ENCODE data around the gene LCN10.

The LCN10 gene

GRCh38 chr9:136744773-136745172 is 2.0 kb upstream of the LCN10 start:
- DNase-seq = no peak
- Histone ChIP-seq H3K36me3 (no peaks in the 10 kb centered on the region), H3K4me1 (peaks cover 0 to 21% (median 3%) of the 10 kb centered on the region in 4 donors), H3K9me3 (no peaks in the 10 kb centered on the region), H3K4me3 (no peak overlapping the region), H3K27me3 (peaks cover 0 to 96% of the 10 kb centered on the region in 2 donors), H3K27ac (no peak overlapping the region)
- intact Hi-C loops (cut with DNase I; ENCODE audit: low total_unique reads) = no loop called here
- TF ChIP-seq CTCF (IDR thresholded peaks at IDR 0.05) = no peak

DNA sequence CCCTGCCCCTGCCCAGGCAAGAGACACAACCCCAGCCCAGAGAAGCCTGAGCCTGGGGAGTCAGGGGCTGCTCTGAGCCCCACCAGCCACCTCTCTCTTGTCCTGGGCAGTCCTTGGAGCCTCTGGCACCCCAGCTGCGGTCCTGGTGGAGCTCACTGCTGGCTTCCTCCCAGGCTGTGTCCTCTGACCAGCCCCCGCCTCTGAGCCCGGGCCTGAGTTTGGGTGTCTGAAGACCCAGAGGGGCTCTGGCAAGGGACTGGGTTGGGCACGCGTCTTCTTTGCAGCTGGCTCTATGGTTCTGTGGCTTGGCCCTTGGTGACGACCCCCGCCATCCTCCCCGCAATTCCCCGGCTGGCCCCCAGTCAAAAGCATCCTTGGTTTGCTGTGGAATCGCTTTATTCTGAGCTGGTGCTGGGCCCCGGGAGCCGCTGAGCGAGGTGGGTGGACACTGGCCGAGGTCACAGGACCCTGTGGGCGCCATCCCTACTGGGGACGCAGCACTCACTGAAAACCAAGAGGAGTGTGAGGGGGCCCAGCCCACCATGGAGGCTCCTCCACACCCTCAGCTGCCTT is 985 bp upstream of the LCN10 start:
- H3K9me3 ChIP-seq = no peaks in the 10 kb centered on the region
- DNase-seq = no peak
- H3K4me1 ChIP-seq = peaks cover 0 to 21% (median 3%) of the 10 kb centered on the region in 4 donors
- intact Hi-C loops (cut with DNase I; ENCODE audit: low total_unique reads) = no loop called here
- no peak overlapping the region for H3K27ac ChIP-seq
- peaks cover 0 to 96% of the 10 kb centered on the region in 2 donors for H3K27me3 ChIP-seq
- no peak overlapping the region for H3K4me3 ChIP-seq
- H3K36me3 ChIP-seq = no peaks in the 10 kb centered on the region
- TF ChIP-seq CTCF (IDR thresholded peaks at IDR 0.05) = no peak

DNA sequence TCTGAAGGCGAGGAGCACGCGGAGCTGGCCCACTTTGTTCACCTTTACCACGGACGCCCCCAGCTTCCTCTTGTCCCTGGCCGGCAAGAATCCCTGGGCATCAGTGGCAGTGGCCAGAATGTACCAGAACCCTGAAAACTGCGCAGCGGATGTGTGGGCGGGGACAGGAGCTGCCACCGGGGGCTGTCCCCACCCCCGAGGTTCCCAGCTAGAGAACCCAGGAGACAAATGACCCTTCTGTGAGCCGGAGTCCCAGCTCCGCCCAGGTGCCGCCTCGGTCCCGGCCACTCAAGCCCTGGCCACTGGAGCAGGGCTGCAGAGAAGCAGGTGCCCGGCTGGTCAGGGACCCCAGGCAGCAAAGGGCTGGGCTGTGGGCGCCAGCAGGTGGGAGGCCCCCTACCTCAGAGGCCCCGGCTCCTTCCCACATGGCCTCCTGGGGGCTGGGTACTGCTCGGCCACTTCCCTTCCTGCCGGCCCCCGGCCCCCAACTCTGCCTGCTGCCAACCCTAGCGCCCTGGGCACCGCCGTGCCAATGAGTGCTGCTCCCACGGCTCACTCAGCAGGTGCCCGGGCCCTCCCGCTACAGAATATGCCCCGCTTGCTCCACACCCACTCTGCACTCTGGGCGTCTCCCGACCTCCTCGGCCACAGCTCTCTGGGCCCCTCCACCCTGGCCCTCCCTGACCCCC is 713 bp downstream of the LCN10 start:
- no peaks in the 10 kb centered on the region for H3K36me3 ChIP-seq
- no peak for DNase-seq
- intact Hi-C loops (cut with DNase I; ENCODE audit: low total_unique reads) = no loop called here
- no peaks in the 10 kb centered on the region for H3K9me3 ChIP-seq
- no peak overlapping the region for H3K4me3 ChIP-seq
- H3K27ac ChIP-seq = no peak overlapping the region
- H3K27me3 ChIP-seq = peaks cover 0 to 79% of the 10 kb centered on the region in 2 donors
- TF ChIP-seq CTCF (IDR thresholded peaks at IDR 0.05) = no peak
- peaks cover 0 to 21% (median 3%) of the 10 kb centered on the region in 4 donors for H3K4me1 ChIP-seq

DNA sequence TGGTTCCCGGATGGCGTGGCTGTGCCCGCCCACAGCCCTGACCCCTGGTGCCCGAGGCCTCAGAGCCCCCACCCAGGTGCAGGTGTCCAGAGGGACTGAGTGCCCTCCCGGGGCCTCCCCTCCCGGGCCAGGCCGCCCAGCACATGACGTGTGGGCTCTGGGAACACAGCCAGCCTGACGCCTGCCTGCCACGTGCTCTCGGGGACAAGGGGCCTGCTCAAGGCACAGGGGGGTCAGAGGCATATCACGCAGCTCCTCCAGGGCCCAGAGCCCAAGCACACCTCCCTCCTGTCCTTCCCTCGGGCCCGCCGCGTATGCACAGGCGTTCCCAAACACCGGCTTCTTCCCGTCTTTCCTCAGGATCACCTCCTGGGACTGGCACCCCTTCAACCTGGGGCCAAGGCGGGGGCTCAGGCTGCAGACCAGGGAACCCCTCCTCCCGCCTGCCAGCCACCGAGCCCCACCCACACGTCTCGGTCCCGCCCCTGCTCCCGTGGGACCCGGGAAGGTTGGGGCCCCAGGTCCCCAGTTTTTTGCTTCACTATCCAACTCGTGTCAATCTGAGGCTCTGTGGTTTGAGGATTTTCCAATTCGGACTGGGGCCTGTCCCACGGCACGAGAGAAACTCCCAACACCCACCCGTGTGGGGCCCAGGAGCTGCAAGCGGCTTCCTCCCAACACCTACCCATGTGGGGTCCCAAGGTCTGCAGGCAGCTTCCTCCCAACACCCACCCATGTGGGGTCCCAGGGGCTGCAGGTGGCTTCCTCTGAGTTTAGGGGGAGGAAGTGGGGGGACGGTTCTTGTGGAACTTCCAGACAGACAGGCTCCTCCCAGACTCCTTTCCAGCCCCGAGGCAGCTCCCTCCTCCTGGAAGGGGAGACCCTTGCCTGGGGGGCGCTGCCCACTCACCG is 1.5 kb downstream of the LCN10 start:
- no peaks in the 10 kb centered on the region for H3K36me3 ChIP-seq
- H3K27ac ChIP-seq = no peak overlapping the region
- intact Hi-C loops (cut with DNase I; ENCODE audit: low total_unique reads) = no loop called here
- H3K27me3 ChIP-seq = peaks cover 0 to 72% of the 10 kb centered on the region in 2 donors
- no peak for DNase-seq
- H3K4me1 ChIP-seq = peaks cover 0 to 21% (median 3%) of the 10 kb centered on the region in 4 donors
- no peak for TF ChIP-seq CTCF (IDR thresholded peaks at IDR 0.05)
- no peak overlapping the region for H3K4me3 ChIP-seq
- no peaks in the 10 kb centered on the region for H3K9me3 ChIP-seq

GRCh38 chr9:136740491-136740890 is 2.2 kb downstream of the LCN10 start:
- peaks cover 0 to 21% (median 3%) of the 10 kb centered on the region in 4 donors for H3K4me1 ChIP-seq
- intact Hi-C loops (cut with DNase I; ENCODE audit: low total_unique reads) = no loop called here
- TF ChIP-seq CTCF (IDR thresholded peaks at IDR 0.05) = no peak
- no peaks in the 10 kb centered on the region for H3K36me3 ChIP-seq
- no peaks in the 10 kb centered on the region for H3K9me3 ChIP-seq
- H3K4me3 ChIP-seq = no peak overlapping the region
- H3K27me3 ChIP-seq = peaks cover 0 to 67% of the 10 kb centered on the region in 2 donors
- no peak for DNase-seq
- H3K27ac ChIP-seq = no peak overlapping the region

Data from tibial artery (tissue), 4 donors.